Activated naive CD4-positive, alpha-beta T cell treated with anti-CD3 and anti-CD28 coated beads, Interleukin-2, amount 50 U/mL, for 24 hours (primary cell): ENCODE measurements around the gene PRPF6.

ENCODE experiments used
- H3K27ac Mint-ChIP-seq: one replicate; pipeline ENCODE4 v1.8.0; 2021; ENCODE audit warnings: mild to moderate bottlenecking, mixed read lengths
- H3K27me3 Mint-ChIP-seq: one replicate; pipeline ENCODE4 v1.8.0; 2021; ENCODE audit warnings: mixed read lengths
- H3K36me3 Mint-ChIP-seq: one replicate; pipeline ENCODE4 v1.8.0; 2021; ENCODE audit warnings: mixed read lengths
- H3K4me1 Mint-ChIP-seq: one replicate; pipeline ENCODE4 v1.8.0; 2021; ENCODE audit warnings: mixed read lengths
- H3K4me3 Mint-ChIP-seq: one replicate; pipeline ENCODE4 v1.8.0; 2021; ENCODE audit warnings: mild to moderate bottlenecking, mixed read lengths
- H3K9me3 Mint-ChIP-seq: one replicate; pipeline ENCODE4 v1.8.0; 2021; ENCODE audit warnings: mixed read lengths

The PRPF6 gene

DNA sequence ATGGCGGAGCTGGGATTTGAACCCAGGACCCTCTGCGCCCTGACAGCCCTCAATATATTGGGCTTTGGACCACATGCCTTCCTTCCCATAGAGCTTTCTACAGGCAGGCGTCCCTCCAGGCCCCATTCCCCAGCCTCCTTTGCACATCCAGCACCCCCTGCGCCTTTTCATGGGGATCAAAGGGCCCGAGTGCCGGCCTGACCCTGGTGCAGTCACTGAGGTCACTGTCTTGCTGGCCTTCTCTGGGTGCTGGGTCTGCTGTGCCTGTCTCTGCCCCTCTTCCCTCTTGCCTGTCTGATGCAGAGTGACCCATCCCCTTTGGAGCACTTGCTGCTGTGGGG is 100.7 kb downstream of the PRPF6 start:
- no peaks in the 10 kb centered on the region for H3K9me3 Mint-ChIP-seq
- no peak overlapping the region for H3K27ac Mint-ChIP-seq

DNA sequence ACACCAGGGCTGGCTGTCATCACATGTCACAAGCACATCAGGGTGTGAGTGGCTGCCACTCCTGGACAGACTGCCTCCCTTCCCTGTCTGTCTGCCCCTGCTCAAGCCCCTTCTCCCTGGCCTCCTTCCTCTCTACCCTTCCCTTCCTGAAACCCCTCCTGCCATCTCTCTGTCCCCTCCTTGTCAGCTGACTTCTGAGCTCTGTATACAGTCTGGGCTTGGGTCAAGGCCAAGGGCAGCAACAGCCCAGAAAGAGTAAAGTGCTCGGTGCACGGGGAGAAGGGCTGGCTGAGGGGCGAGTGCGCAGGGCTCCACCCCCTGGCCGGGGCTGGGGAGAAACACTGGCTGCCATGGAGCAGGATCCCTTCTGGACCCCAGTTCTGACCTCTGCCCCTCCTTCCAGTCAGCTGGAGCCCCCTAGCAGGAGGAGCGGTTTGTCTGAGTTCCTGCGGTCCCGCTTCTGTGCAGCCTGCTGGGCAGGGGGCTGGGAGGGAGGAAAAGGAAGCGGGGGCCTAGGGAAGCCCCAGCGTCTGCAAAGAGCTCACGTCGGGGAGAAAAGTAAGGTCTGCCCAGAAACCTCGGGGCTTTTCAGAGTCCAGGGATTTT is 101.3 kb downstream of the PRPF6 start:
- peaks cover 40% of the 10 kb centered on the region for H3K4me1 Mint-ChIP-seq
- peak overlapping the region; percentile 44 for H3K4me3 Mint-ChIP-seq
- no peaks in the 10 kb centered on the region for H3K36me3 Mint-ChIP-seq
- no peak overlapping the region for H3K27ac Mint-ChIP-seq
- H3K9me3 Mint-ChIP-seq, result no peaks in the 10 kb centered on the region
- H3K27me3 Mint-ChIP-seq, result peaks cover 2% of the 10 kb centered on the region

More for the DNA sequence above, 100.7 kb downstream of the PRPF6 start:
- H3K4me3 Mint-ChIP-seq, result peak overlapping the region; percentile 24
- H3K27me3 Mint-ChIP-seq, result peaks cover 2% of the 10 kb centered on the region
- H3K36me3 Mint-ChIP-seq, result no peaks in the 10 kb centered on the region
- H3K4me1 Mint-ChIP-seq, result peaks cover 40% of the 10 kb centered on the region
